ENCODE data around the gene IL17RC.

- TF ChIP-seq CTCF (conservative IDR thresholded peaks at IDR 0.05; ENCODE audit: low read length) (no peak), EZH2phosphoT487 (IDR thresholded peaks at IDR 0.05; ENCODE audit: borderline replicate concordance) (no peak)
Measured at GRCh38 chr3:9955067-9955502, 38.2 kb downstream of the IL17RC start.

Data from Loucy (cell line).